Skeletal muscle tissue (tissue), 4 donors: ENCODE results near the gene DBNL. TPM values are rescaled to one million over a fixed set of nuclear protein-coding genes. Genes with fewer than 3 reads are reported as not detected.
"Not testable (repeated sequence)": the region's sequence is repeated elsewhere in the genome, so short reads cannot be mapped to it uniquely, and the experiment has no call there.

Experiments
- H3K27ac ChIP-seq: one replicate; pipeline ENCODE4 v1.7.0; 2013; ENCODE audit warnings: mild to moderate bottlenecking, low read depth, low read length, inconsistent platforms
- H3K27me3 ChIP-seq, 3 donors: one replicate each; pipeline ENCODE4 v1.7.0; 2013; ENCODE audit warnings: low read length in 3 of 3; ENCODE audit not compliant: control insufficient read depth in 3 of 3, insufficient read depth in 3 of 3
- H3K36me3 ChIP-seq, 3 donors: one replicate each; pipeline ENCODE4 v1.7.0; 2013; ENCODE audit warnings: low read length in 3 of 3; ENCODE audit not compliant: control insufficient read depth in 3 of 3, insufficient read depth in 3 of 3
- H3K4me1 ChIP-seq, 3 donors: one replicate each; pipeline ENCODE4 v1.7.0; 2013; ENCODE audit warnings: low read length in 3 of 3, mild to moderate bottlenecking in 3 of 3; ENCODE audit not compliant: control insufficient read depth in 3 of 3, insufficient read depth in 3 of 3
- H3K4me3 ChIP-seq, 3 donors: one replicate each; pipeline ENCODE4 v1.7.0; 2013; ENCODE audit warnings: low read length in 3 of 3
- H3K9ac ChIP-seq, 3 donors: one replicate each; pipeline ENCODE4 v1.7.0; 2013; ENCODE audit warnings: low read length in 3 of 3, mild to moderate bottlenecking in 3 of 3, moderate library complexity in 2 of 3, low read depth in 1 of 3
- H3K9me3 ChIP-seq, 3 donors: one replicate each; pipeline ENCODE4 v1.7.0; 2013; ENCODE audit warnings: low read length in 3 of 3; ENCODE audit not compliant: control insufficient read depth in 3 of 3
- total RNA-seq: library from RNA; depleted of rRNA; stranded (reverse); fragments of >200 nt; gene quantifications from one replicate; pipeline ENCODE4 v1.2.3, GENCODE V29; 2014
- donor health status: Osteomylitis.

DBNL gene
- total RNA-seq, 1 donor from 2014 or later: 41.2 TPM

DNA sequence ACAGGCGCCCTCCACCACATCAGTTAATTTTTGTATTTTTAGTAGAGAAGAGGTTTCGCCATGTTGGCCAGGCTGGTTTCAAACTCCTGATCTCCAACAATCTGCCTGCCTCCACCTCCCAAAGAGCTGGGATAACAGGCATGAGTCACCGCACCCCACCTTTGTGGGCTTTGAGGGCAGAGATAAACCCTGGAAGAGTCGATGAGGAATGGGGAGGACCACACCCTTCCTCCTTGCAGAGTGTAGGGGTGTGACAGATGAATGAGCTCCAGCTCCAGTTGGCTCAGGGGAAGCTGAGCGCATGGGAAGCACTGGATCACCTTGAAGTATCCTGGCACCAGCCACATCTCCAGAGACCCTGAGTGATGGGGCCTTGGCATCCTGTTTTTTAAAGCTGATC is 14.5 kb upstream of the DBNL start:
- H3K27ac ChIP-seq, H3K9me3 ChIP-seq, H3K9ac ChIP-seq, H3K36me3 ChIP-seq, H3K4me3 ChIP-seq, H3K4me1 ChIP-seq, H3K27me3 ChIP-seq: not testable (repeated sequence)

DNA sequence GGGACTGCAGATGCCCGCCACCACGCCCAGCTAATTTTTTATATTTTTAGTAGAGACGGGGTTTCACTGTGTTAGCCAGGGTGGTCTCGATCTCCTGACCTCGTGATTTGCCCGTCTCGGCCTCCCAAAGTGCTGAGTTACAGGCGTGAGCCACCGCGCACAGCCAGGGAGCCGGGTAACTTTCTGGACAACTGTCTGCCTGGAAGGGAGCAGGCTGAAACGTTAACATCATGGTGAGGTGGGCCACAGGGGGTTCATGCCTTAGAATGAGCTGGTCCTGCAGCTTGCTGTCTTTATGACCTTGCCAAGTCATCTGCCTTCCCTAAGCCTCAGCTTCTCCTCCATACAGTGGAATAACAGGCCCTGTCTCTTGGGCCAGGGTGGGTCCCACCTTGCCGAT is 13.2 kb upstream of the DBNL start:
- H3K36me3 ChIP-seq, H3K27me3 ChIP-seq, H3K4me3 ChIP-seq, H3K9ac ChIP-seq, H3K9me3 ChIP-seq, H3K4me1 ChIP-seq, H3K27ac ChIP-seq: not testable (repeated sequence)

DNA sequence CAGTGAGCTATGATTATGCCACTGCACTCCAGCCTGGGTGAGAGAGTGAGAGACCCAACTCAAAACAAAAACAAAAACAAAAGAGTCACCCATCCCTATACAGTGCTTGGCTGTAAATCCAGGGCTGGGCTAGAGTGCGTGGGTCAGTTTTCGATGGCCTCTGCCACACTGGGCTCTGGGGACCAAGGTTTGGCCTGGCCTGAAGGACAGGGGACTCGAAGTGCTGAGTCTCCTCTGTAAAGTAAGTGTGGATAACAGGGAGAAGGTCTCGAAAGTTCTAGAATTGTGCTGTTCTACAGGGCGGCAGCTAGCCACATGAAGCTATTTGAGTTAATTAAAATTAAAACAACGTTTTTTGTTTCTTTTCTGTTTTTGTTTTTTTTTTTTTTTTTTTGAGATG is 12.5 kb upstream of the DBNL start:
- H3K4me1 ChIP-seq, H3K4me3 ChIP-seq, H3K36me3 ChIP-seq, H3K27ac ChIP-seq, H3K9me3 ChIP-seq, H3K9ac ChIP-seq, H3K27me3 ChIP-seq: not testable (repeated sequence)

DNA sequence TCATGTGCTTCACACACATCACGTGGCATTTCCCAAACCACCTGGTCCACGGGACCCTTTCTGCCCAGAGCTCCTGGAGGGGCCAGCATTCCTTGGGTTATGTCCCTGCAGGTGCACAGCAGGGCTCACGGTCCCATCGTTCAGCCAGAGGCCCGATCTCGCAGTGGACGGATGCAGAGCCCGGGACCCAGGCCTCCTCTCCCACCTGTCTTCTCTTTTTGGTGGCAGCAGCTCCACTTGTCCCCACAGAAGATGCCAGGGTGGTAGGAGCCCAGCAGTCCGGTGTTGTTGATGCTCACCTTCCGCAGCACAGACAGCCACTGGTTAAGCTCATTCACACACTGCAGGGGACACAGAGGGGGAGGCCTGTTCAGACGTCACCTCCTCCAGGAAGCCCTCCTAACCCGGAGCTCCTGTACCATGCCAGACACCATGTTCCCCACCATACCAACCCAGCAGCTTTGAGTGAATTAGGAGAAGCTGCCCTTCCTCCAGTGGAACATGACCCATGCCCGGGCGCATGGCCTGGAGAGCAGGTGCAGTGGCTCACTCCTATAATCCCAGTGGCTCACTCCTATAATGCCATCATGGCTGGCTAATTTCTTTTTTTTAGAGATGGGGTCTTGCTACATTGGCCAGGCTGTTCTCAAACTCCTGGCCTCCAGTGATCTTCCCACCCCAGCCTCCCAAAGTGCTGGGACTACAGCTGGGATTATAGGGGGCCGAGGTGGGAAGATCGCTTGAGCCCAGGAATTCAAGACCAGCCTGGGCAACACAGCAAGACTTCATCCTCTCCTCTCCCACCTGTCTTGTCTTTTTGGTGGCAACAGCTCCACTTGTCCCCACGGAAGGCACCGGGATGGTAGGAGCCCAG is 10.3 kb upstream of the DBNL start:
- not testable (repeated sequence) for H3K9ac ChIP-seq, H3K27ac ChIP-seq, H3K9me3 ChIP-seq, H3K36me3 ChIP-seq, H3K4me1 ChIP-seq, H3K27me3 ChIP-seq, H3K4me3 ChIP-seq

DNA sequence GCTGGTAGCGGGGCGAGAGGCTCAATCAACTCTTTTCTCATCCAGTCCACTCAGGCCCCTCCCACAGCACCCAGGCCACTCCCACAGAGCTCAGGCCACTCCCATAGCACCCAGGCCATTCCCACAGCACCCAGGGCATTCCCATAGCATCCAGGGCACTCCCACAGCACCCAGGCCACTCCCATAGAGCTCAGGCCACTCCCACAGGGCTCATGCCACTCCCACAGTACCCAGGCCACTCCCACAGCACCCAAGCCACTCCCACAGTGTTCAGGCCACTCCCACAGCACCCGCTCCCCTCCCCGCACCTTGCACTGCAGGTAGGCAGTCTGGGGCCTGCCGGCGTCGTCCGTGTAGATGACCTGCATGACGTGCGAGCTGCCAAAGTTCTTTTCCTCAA is 8.1 kb upstream of the DBNL start:
- H3K9ac ChIP-seq, H3K36me3 ChIP-seq, H3K9me3 ChIP-seq, H3K4me1 ChIP-seq, H3K27me3 ChIP-seq, H3K27ac ChIP-seq, H3K4me3 ChIP-seq: not testable (repeated sequence)

DNA sequence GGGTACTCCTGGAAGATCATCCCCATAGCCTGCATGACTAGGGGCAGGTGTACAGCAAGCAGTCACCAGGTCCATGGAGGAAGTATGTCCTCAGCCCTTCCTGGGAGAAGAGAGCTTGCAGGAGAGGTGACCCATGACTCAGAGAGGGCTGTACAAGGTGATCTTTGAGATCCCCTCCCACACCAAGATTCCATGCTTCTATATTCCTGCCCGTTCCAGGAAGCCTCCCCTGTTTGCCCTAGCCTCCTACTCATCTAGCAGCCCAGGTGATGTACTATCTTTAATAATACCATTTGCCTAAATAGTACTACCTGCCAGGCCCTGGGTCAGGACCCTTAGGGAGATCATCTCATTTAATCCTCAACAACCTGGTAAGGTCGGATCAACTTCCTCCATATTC is 6.6 kb upstream of the DBNL start:
- not testable (repeated sequence) for H3K9me3 ChIP-seq, H3K9ac ChIP-seq, H3K27me3 ChIP-seq, H3K36me3 ChIP-seq, H3K27ac ChIP-seq, H3K4me3 ChIP-seq, H3K4me1 ChIP-seq

DNA sequence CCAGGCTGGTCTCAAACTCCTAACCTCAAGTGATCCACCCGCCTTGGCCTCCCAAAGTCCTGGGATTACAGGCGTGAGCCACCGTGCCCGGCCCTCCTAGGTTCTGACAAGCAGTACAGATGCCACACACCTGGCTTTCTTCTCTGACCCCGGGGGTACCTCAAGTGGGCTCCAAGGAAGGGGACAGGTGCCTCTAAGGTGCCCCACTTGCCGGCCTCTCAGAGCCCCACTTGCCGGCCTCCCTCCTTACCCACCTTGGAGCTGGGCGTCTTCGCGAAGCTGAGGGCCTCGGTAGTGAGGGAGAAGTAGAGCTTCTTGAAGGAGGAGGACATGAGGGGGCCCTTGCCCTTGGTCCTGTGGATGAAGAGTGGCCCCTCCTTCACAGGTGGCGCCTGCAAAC is 5.9 kb upstream of the DBNL start:
- H3K9me3 ChIP-seq, H3K36me3 ChIP-seq, H3K4me3 ChIP-seq, H3K27me3 ChIP-seq, H3K27ac ChIP-seq, H3K4me1 ChIP-seq, H3K9ac ChIP-seq: not testable (repeated sequence)

DNA sequence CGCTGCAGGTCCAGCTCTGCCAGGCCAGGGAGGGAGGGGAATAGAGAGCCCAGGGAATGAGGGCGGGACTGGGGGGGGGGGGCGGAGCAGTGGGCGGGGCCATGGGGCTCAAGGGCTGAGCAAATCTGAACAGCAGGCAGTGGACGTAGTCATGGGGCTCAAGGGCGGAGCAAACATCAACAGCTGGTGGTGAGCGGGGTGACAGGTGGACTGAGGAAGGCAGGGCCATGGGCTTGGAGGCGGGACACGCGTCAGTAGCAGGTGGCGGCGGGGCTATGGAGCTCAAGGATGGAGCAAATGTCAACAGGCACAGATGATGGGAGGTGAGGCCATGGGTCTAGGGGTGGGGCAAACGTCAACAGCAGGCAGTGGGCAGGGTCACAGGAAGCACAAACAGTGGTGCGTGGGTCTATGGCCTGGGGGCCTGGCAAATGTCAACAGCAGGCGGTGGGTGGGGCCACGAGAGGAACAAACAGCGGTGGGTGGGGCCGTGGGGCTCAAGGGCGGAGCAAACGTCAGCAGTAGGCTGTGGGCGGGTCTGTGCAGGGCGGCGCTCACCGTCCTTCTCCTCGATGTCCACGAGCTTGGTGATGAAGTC is 5.4 kb upstream of the DBNL start:
- peak overlapping the region; percentile 66 to 77 (median 72) for H3K4me3 ChIP-seq
- not testable (repeated sequence) for H3K27me3 ChIP-seq, H3K4me1 ChIP-seq, H3K36me3 ChIP-seq, H3K9me3 ChIP-seq
- H3K9ac ChIP-seq: peak overlapping the region in 1 of 3 donors; percentile 60
- peak overlapping the region; percentile 68 for H3K27ac ChIP-seq

DNA sequence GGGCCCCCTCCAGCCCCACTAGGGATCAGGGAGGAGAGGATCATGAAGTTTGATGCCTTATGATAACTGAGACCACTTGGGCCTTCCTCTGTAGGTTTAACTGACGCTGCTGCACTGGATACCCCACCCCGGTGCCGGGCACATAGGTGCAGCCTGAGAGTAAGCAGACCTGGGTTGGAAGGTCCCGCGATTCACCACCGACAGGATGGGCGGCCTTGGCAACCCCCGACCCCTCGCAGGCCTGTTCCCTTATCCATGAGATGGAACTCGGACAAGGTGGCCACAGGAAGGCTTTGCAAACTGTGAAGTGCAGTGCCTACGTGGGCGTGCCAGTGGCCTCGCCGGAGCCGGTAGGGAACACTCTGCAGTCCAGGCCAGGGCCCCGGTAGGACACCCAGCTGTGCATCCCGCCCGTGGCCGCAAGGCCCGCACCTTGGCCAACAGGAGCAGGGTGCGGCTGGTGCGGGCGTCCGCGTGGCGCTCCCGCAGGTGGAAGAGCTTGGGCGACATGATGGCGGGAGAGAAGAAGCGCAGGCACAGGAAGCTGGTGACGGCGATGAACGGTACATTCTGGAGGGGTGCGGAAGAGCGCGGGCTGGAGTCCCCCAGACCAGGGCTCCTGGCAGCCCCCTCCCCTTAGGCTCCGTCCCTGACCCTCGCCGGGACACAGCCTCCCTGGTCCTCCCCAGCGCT is 4.6 kb upstream of the DBNL start:
- H3K27ac ChIP-seq, H3K36me3 ChIP-seq, H3K9me3 ChIP-seq, H3K27me3 ChIP-seq: not testable (repeated sequence)
- Histone ChIP-seq H3K4me3 (peak overlapping the region in 1 of 3 donors; percentile 52), H3K4me1 (peaks cover 9 to 12% (median 11%) of the 10 kb centered on the region in 3 donors), H3K9ac (peak overlapping the region in 1 of 3 donors; percentile 50)

DNA sequence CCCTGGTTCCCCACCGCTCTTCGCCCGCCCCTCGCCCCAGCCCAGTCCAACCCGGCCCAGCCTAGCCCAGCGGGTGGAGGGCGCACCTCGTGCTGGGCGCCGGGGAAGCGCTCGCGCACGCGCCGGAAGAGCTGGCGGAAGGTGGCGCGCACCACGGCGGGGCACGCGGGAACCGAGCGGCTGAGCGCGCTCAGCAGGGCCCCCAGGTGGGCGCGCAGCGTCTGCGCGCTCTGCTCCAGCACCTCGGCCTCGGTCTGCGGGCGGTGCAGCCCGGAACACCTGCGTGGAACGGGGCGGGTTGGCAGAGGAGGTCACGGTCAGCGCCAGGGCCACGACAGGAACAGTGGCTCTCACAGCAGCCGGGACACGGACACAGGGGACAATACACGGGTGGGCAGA is 4.0 kb upstream of the DBNL start:
- not testable (repeated sequence) for H3K27me3 ChIP-seq, H3K27ac ChIP-seq, H3K36me3 ChIP-seq, H3K9me3 ChIP-seq
- peaks cover 15 to 17% (median 15%) of the 10 kb centered on the region in 3 donors for H3K4me1 ChIP-seq
- peak overlapping the region in 1 of 3 donors; percentile 52 for H3K4me3 ChIP-seq
- peak overlapping the region in 1 of 3 donors; percentile 50 for H3K9ac ChIP-seq
